ENCODE measurements around the gene ROGDI. TPM values are rescaled to one million over a fixed set of nuclear protein-coding genes. Genes with fewer than 3 reads are reported as not detected.

Gene ROGDI
- total RNA-seq, 1 donor from 2014 or later, result 22.2 TPM

- peak; percentile 99 for DNase-seq (ENCODE audit: low spot score)
- no peaks in the 10 kb centered on the region for H3K36me3 ChIP-seq
- no peaks in the 10 kb centered on the region for H4K20me1 ChIP-seq (ENCODE audit: low read depth)
- H3K4me2 ChIP-seq, result peak within 1 kb of the TSS; percentile 89
- no peaks in the 10 kb centered on the region for H3K27me3 ChIP-seq
- H3K4me3 ChIP-seq, result peak within 1 kb of the TSS; percentile 93
- Mint-ChIP-seq H3K4me3 (peak within 1 kb of the TSS; percentile 87), H3K27ac (no peak within 1 kb of the TSS), H3K9me3 (no peaks in the 10 kb centered on the region), H3K27me3 (ENCODE audit: insufficient read depth, low read depth) (peaks cover 3% of the 10 kb centered on the region), H3K4me1 (peaks cover 22% of the 10 kb centered on the region), H3K36me3 (no peaks in the 10 kb centered on the region)
- no peaks in the 10 kb centered on the region for H3K4me1 ChIP-seq
- H3K9ac ChIP-seq, result peak within 1 kb of the TSS; percentile 96
- H3K27ac ChIP-seq, result peak within 1 kb of the TSS; percentile 5
- peak within 1 kb of the TSS; percentile 85 for H2AFZ ChIP-seq (replicated peaks)
- H3K9me3 ChIP-seq (ENCODE audit: low read depth), result no peaks in the 10 kb centered on the region
- TF ChIP-seq CTCF (IDR thresholded peaks at IDR 0.05), result no peak
- H3F3A ChIP-seq (ENCODE audit: low read depth), result peaks cover 21% of the 10 kb centered on the region
- H3K79me2 ChIP-seq (ENCODE audit: low read depth), result peaks cover 17% of the 10 kb centered on the region
Observed at GRCh38 chr16:4766875-4767628, 35.4 kb downstream of the ROGDI start, which contains the start of gene ZNF500. Gene ZNF500 (minus strand): TSS chr16:4767162. CDS start chr16:4765978, 1,184 bp downstream.

GRCh38 chr16:4765511-4766474 is 36.6 kb downstream of the ROGDI start:
- Histone ChIP-seq H3K4me2 (peak overlapping the region; percentile 89), H3F3A (ENCODE audit: low read depth) (peaks cover 21% of the 10 kb centered on the region), H3K4me3 (peak overlapping the region; percentile 93), H3K79me2 (ENCODE audit: low read depth) (peaks cover 17% of the 10 kb centered on the region), H3K27ac (no peak overlapping the region), H2AFZ (replicated peaks) (no peak overlapping the region), H3K9me3 (ENCODE audit: low read depth) (no peaks in the 10 kb centered on the region), H3K4me1 (no peaks in the 10 kb centered on the region), H4K20me1 (ENCODE audit: low read depth) (no peaks in the 10 kb centered on the region), H3K27me3 (no peaks in the 10 kb centered on the region), H3K36me3 (no peaks in the 10 kb centered on the region), H3K9ac (peak overlapping the region; percentile 96)
- Mint-ChIP-seq H3K4me1 (peaks cover 22% of the 10 kb centered on the region), H3K27me3 (ENCODE audit: insufficient read depth, low read depth) (peaks cover 3% of the 10 kb centered on the region), H3K9me3 (no peaks in the 10 kb centered on the region), H3K27ac (no peak overlapping the region), H3K36me3 (no peaks in the 10 kb centered on the region), H3K4me3 (peak overlapping the region; percentile 87)
- TF ChIP-seq EZH2phosphoT487 (IDR thresholded peaks at IDR 0.05), result no peak
- no peak for TF ChIP-seq CTCF (IDR thresholded peaks at IDR 0.05)
- no peak for TF ChIP-seq EZH2 (IDR thresholded peaks at IDR 0.05)
- no peak for DNase-seq (ENCODE audit: low spot score)

GRCh38 chr16:4763791-4764190 is 38.6 kb downstream of the ROGDI start:
- Histone ChIP-seq H3K27ac (no peak overlapping the region), H2AFZ (replicated peaks) (no peak overlapping the region), H3K9me3 (ENCODE audit: low read depth) (no peaks in the 10 kb centered on the region), H4K20me1 (ENCODE audit: low read depth) (no peaks in the 10 kb centered on the region), H3K4me3 (no peak overlapping the region), H3K27me3 (no peaks in the 10 kb centered on the region), H3K79me2 (ENCODE audit: low read depth) (peaks cover 17% of the 10 kb centered on the region), H3K4me2 (no peak overlapping the region), H3K9ac (no peak overlapping the region), H3K4me1 (no peaks in the 10 kb centered on the region), H3K36me3 (no peaks in the 10 kb centered on the region), H3F3A (ENCODE audit: low read depth) (peaks cover 14% of the 10 kb centered on the region)
- TF ChIP-seq CTCF (IDR thresholded peaks at IDR 0.05), result no peak
- no peak for TF ChIP-seq EZH2phosphoT487 (IDR thresholded peaks at IDR 0.05)
- no peak for TF ChIP-seq EZH2 (IDR thresholded peaks at IDR 0.05)
- Mint-ChIP-seq H3K27me3 (ENCODE audit: insufficient read depth, low read depth) (peaks cover 3% of the 10 kb centered on the region), H3K9me3 (no peaks in the 10 kb centered on the region), H3K27ac (no peak overlapping the region), H3K36me3 (peaks cover 5% of the 10 kb centered on the region), H3K4me1 (peaks cover 17% of the 10 kb centered on the region), H3K4me3 (peak overlapping the region; percentile 27)
- DNase-seq (ENCODE audit: low spot score), result no peak
